Muscle of leg (tissue), 11 donors: Measurements from ENCODE around the gene NKAPD1. TPM values are rescaled to one million over a fixed set of nuclear protein-coding genes. Genes with fewer than 3 reads are reported as not detected.
"Not testable (repeated sequence)": the region's sequence is repeated elsewhere in the genome, so short reads cannot be mapped to it uniquely, and the experiment has no call there.

Experiments
- DNase-seq: peaks from one replicate; pipeline ENCODE4 v3.0.0; 2013
- H3K27ac ChIP-seq: one replicate; pipeline ENCODE4 v1.5.1; 2013; ENCODE audit warnings: mild to moderate bottlenecking, low read length, control low read depth
- H3K27me3 ChIP-seq: one replicate; pipeline ENCODE4 v1.6.1; 2013; ENCODE audit warnings: low read length; ENCODE audit not compliant: control insufficient read depth, insufficient read depth
- H3K36me3 ChIP-seq: one replicate; pipeline ENCODE4 v1.6.1; 2013; ENCODE audit warnings: low read length; ENCODE audit not compliant: control insufficient read depth, insufficient read depth
- H3K4me1 ChIP-seq: one replicate; pipeline ENCODE4 v1.6.1; 2013; ENCODE audit warnings: low read length; ENCODE audit not compliant: control insufficient read depth, insufficient read depth
- H3K4me3 ChIP-seq: one replicate; pipeline ENCODE4 v1.5.1; 2013; ENCODE audit warnings: low read length, control low read depth
- H3K9me3 ChIP-seq: replicated peaks from 2 replicates; pipeline ENCODE4 v1.6.1; 2013; ENCODE audit warnings: low read depth, low read length; ENCODE audit not compliant: control insufficient read depth
- WGBS: methylation state at CpG from one replicate; pipeline ENCODE4 v1.1.5; 2013; ENCODE audit warnings: missing lambda C conversion rate; ENCODE audit not compliant: insufficient coverage; 5-methylcytosine and 5-hydroxymethylcytosine counted together
- polyA plus RNA-seq, 8 donors: library from polyadenylated mRNA; unstranded; fragments of 120-200 nt; gene quantifications; one replicate each; pipeline versions ENCODE4 v1.2.1 to v1.2.3, GENCODE V29; 2013; ENCODE audit warnings: inconsistent platforms in 1 of 8, low replicate concordance in 1 of 8; ENCODE audit not compliant: insufficient read length in 8 of 8, insufficient read depth in 1 of 8
- total RNA-seq: library from RNA; stranded (reverse); fragments of 120-200 nt; gene quantifications from one replicate; pipeline ENCODE4 v1.2.4, GENCODE V29; 2013

NKAPD1 gene
- total and polyA plus RNA-seq, 9 donors: 25.5 to 33.1 (median 29.3) TPM

DNA sequence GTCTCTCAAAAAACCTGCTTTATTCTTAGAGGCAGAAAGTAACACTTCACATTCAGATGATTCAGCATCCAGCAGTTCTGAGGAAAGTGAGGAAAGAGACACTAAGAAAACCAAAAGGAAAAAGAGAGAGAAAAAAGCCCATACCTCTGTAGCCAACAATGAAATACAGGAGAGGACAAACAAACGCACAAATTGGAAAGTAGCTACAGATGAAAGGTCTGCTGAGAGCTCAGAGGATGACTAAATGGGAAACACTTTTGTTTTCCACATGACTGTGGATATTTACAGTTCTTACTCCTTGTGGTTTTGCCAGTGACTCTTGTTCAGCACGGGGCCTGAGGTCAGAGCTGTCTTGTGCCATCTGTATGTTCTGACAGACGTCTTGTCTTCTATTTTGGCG lies 8.6 kb downstream of the NKAPD1 start:
- Histone ChIP-seq H3K9me3 (no peaks in the 10 kb centered on the region), H3K4me3 (no peak overlapping the region), H3K36me3 (peaks cover 42% of the 10 kb centered on the region), H3K27me3 (no peaks in the 10 kb centered on the region), H3K27ac (no peak overlapping the region), H3K4me1 (peaks cover 4% of the 10 kb centered on the region)
- no peak for DNase-seq
- WGBS: 83% methylated on average over 1 of the region's 4 CpGs

DNA sequence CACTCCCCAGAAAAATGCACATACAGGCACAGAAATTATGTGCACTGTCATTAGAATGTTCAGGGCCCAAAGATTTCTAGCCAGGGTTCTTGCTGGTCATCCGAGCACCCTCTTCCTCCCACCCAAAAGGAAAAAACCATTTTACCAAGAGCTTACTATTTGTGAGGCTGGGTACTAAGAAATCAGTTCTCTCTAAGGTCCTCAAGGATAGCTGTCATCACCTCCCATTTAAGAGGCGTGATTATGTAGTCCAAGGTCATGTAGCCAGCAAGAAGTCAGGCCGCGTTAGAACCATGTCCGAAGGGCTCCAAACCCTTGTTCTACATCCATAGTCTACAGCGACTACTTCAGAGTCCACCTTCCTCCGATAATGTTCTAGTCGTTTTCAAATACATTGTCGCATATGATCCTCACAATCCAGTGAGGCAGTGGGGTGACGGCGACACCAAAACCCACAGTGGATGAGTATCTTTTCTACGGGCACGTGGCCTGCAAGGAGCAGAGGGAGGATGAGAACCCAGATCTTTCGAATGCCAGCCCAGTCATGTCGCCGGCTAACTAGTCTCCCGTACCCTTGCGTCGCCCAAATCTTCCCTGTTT lies 11.8 kb downstream of the NKAPD1 start:
- H3K9me3 ChIP-seq: no peaks in the 10 kb centered on the region
- H3K27ac ChIP-seq: peak overlapping the region; percentile 59
- peaks cover 46% of the 10 kb centered on the region for H3K36me3 ChIP-seq
- H3K4me1 ChIP-seq: peaks cover 7% of the 10 kb centered on the region
- peak overlapping the region; percentile 97 for H3K4me3 ChIP-seq
- 0% methylated on average over 9 of the region's 19 CpGs for WGBS
- no peaks in the 10 kb centered on the region for H3K27me3 ChIP-seq
- no peak for DNase-seq

DNA sequence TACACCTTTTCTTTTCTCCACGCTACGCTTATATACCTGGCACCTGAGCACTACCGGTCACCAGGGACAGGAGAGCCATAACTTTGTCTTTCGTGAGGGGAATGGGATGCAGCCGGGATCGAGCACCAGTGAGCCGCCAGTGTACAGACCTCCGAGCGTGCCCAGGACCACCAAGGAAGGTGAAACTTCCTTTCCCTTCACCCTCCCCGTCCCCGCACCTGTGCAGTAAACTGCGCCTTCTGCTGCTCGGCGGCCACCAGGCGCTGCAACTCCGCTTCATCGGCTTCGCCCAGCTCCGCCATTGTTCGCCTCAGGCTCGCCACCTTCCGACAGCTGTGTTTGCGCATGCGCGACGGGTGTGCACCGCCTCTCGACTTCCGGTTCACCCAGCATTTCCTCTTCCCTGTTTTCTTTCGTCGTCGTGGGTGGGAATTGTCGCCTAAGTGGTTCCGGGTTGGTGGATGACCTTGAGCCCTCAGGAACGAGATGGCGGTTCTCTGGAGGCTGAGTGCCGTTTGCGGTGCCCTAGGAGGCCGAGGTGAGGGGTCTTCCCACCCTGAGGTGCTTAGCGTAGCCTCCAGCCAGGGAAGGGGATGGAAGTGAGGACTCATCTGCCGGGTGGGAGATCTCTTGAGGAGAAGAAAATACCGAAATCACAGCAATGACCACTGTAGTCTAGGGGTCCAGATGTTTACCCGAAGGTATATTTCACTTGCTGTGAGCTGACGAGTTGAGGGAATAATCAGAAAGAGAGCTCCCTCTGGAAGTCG lies 12.5 kb downstream of the NKAPD1 start, which contains the start of the genes SDHD and TIMM8B:
Gene SDHD, plus strand, starts transcription at position 452 of the 770 bp plus-strand sequence. Its CDS starts 35 bp downstream, at position 487.
Gene TIMM8B, minus strand, starts transcription at position 335 of the 770 bp plus-strand sequence. Its CDS starts 33 bp downstream, at position 302.
- WGBS: under 1% methylated on average over 37 of the region's 45 CpGs
- Histone ChIP-seq H3K4me3 (peak within 1 kb of the TSS; percentile 97), H3K9me3 (no peaks in the 10 kb centered on the region), H3K27me3 (no peaks in the 10 kb centered on the region), H3K36me3 (peaks cover 53% of the 10 kb centered on the region), H3K27ac (peak within 1 kb of the TSS; percentile 62), H3K4me1 (peaks cover 7% of the 10 kb centered on the region)
- DNase-seq: peak; percentile 99

DNA sequence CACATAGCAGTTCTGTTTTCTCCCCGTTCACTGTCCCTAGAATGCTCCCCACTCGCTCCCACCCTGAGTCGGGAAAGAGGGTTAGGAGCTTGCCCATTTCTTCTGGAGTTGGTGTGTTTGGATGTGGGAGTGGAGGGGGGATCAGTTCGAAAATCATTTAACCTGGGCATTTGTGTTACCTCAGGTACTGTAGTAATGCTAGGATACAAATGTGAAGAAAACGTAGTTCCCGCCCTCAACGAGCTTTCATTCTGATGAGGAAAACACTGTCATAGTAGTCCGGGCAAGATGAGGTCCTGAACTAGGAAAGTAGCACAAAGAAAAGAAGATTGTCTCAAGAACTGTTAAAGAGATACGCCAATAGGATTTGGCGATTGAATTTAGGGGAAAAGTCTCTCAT lies 13.1 kb downstream of the NKAPD1 start:
- DNase-seq: no peak
- no peaks in the 10 kb centered on the region for H3K9me3 ChIP-seq
- H3K4me1 ChIP-seq: peaks cover 7% of the 10 kb centered on the region
- peak overlapping the region; percentile 97 for H3K4me3 ChIP-seq
- 24% methylated on average over 6 of the region's 10 CpGs for WGBS
- H3K36me3 ChIP-seq: peaks cover 59% of the 10 kb centered on the region
- H3K27ac ChIP-seq: peak overlapping the region; percentile 62
- H3K27me3 ChIP-seq: no peaks in the 10 kb centered on the region

DNA sequence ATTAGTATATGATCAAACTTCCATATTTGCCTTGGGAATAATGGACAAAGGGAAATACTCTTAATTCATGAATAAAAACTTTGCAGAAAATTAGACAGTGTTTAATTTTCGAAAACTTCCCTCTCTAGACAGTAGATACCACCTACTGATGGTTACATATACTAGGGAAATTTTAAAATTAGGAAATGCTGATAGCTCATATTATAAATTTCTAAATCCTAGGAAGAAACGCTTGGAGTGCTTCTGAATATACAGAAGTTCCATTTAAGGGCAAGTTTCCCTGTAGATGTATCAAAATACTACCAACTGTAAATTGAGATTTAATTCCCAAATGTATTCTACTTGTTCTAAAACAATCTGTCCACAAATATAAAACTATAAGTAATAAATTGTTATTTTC lies 21.2 kb downstream of the NKAPD1 start:
- H3K4me3 ChIP-seq, H3K27ac ChIP-seq, H3K4me1 ChIP-seq, H3K9me3 ChIP-seq, H3K27me3 ChIP-seq, DNase-seq: not testable (repeated sequence)
- no CpG with 5 or more reads among the region's 2 CpGs for whole genome bisulfite sequencing
- H3K36me3 ChIP-seq: peaks cover 42% of the 10 kb centered on the region

DNA sequence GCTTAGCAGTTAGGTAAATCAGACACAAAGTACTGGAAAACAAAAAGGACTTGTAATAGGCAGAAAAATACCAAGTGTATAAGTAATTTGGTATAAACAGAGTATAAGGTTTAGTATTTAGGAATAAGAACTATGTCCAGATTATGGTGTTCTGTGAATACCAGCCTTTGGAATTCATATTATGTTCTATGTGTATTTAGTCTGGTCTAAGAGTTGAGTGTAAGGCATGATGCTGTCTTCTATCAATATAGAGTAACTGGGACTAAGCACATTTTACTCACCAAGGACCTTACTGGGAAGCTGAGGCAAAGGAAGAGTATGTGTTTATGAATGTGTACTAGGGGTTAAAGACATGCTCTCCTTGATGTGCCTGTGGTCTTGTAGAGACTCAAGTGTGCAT lies 22.1 kb downstream of the NKAPD1 start:
- no peak for DNase-seq
- no peak overlapping the region for H3K4me3 ChIP-seq
- no peaks in the 10 kb centered on the region for H3K4me1 ChIP-seq
- no peaks in the 10 kb centered on the region for H3K27me3 ChIP-seq
- H3K27ac ChIP-seq: no peak overlapping the region
- no peaks in the 10 kb centered on the region for H3K9me3 ChIP-seq
- H3K36me3 ChIP-seq: peaks cover 34% of the 10 kb centered on the region

DNA sequence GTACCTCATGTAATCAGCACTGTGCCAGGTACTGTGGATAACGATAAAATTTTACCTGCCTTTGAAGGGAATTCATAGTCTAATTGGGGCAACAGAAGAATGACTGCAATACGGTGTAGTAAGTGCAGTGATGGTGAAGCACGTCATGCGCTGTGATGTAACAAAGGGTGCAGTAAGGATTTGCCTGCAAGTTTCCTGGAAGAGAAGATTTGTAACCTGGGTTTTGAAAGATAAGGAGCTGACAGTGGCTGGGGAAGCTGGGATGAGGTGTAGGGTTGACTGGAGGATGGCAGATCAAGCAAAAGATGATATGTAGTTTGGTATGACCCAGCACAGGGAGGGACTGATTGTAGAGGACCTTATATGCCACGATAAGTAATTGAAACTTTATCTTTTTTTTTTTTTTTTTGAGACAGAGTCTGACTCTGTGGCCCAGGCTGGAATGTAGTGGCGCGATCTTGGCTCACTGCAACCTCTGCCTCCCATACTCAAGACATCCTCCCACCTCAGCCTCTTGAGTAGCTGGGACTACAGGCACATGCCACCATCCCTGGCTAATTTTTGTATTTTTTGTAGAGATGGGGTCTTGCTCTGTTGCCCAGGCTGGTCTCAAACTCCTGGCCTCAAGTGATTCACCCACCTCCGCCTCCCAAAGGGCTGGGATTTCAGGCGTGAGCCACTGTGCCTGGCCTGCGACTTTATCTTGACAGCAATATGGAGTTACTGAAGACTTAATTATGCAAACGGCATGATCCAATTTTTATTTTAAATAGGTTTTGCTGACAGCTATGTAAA lies 23.8 kb downstream of the NKAPD1 start:
- Histone ChIP-seq H3K27me3 (no peaks in the 10 kb centered on the region), H3K36me3 (peaks cover 19% of the 10 kb centered on the region), H3K9me3 (no peaks in the 10 kb centered on the region), H3K4me1 (no peaks in the 10 kb centered on the region), H3K4me3 (no peak overlapping the region), H3K27ac (no peak overlapping the region)
- no peak for DNase-seq
- WGBS: 97% methylated on average over 7 of the region's 11 CpGs

DNA sequence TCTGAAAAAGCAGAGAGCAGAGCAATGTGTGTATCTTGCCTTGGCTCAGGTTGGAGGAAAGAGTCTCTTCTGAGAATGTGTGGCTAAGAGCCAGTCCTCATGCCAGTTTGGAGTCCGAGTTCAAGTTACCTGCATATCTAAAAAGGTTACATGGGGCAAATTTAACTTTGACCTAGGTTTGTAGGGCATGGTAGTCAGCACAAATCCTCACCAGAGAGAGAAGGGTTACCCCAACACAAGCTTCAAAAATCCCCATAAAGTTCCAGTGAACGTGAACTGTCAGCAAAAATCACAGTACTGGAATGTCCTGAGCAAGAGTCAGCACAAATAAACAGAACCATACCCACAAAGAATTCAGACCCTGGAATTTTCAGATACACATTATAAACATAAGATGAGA lies 26.4 kb downstream of the NKAPD1 start:
- no CpG with 5 or more reads among the region's 2 CpGs for WGBS
- Histone ChIP-seq H3K36me3 (peaks cover 10% of the 10 kb centered on the region), H3K4me3 (no peak overlapping the region), H3K9me3 (no peaks in the 10 kb centered on the region), H3K27me3 (no peaks in the 10 kb centered on the region), H3K27ac (no peak overlapping the region), H3K4me1 (no peaks in the 10 kb centered on the region)
- no peak for DNase-seq

DNA sequence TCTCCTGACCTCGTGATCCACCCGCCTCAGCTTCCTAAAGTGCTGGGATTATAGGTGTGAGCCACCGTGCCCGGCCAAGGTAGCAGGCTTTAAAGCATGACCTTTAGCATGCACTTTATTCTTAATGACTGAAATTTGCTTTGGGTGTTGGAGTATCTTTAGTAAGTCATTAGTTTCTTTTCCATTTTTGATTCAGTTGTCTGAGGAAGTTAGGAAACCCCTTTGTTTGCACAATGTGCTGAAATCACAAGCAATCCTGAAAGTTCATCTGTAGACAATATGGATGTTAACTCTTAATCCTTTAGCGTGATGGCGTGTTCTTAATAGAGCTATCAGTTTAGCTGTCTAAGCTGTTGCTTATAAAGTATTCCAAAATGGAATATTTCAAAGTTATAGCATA lies 29.3 kb downstream of the NKAPD1 start:
- H3K9me3 ChIP-seq: no peaks in the 10 kb centered on the region
- H3K27me3 ChIP-seq: no peaks in the 10 kb centered on the region
- DNase-seq: no peak
- no peaks in the 10 kb centered on the region for H3K4me1 ChIP-seq
- no CpG with 5 or more reads among the region's 6 CpGs for WGBS
- H3K27ac ChIP-seq: no peak overlapping the region
- H3K36me3 ChIP-seq: no peaks in the 10 kb centered on the region
- H3K4me3 ChIP-seq: no peak overlapping the region

DNA sequence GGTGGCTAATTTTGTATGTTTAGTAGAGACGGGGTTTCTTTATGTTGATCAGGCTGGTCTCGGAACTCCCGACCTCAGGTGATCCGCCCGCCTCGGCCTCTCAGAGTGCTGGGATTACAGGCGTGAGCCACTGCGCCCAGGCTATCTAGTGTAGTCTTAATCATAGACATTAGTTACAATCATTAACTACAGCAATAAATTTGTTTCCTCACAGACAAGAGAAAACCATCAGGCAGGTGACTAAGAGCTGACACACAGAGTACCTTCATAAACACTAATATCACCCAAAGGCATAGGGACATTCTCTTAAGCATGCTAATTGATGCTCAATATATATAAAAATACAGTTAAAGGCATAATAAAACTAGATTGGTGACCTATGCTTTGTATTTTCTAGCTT lies 32.0 kb downstream of the NKAPD1 start:
- no peak overlapping the region for H3K27ac ChIP-seq
- H3K27me3 ChIP-seq: no peaks in the 10 kb centered on the region
- H3K9me3 ChIP-seq: no peaks in the 10 kb centered on the region
- no peaks in the 10 kb centered on the region for H3K36me3 ChIP-seq
- H3K4me1 ChIP-seq: no peaks in the 10 kb centered on the region
- DNase-seq: no peak
- WGBS: no CpG with 5 or more reads among the region's 8 CpGs
- H3K4me3 ChIP-seq: no peak overlapping the region
